Smooth muscle cell (in vitro differentiated cells): ENCODE data around the gene TEX48. TPM values are rescaled to one million over a fixed set of nuclear protein-coding genes. Genes with fewer than 3 reads are reported as not detected.

ENCODE experiments used
- DNase-seq: peaks from one replicate; lab custom pipeline; 2025; ENCODE audit not compliant: unreplicated experiment; lab: John Stamatoyannopoulos, UW
- H2AFZ ChIP-seq: fragments of 200-600 bp; sonication (generic); 2 replicates; pipeline ENCODE4 v1.6.0; 2016; ENCODE audit warnings: antibody characterized with exemption, low read depth, mild to moderate bottlenecking
- H3F3A ChIP-seq: fragments of 200-600 bp; sonication (generic); 2 replicates; pipeline ENCODE4 v1.6.0; 2017; ENCODE audit warnings: antibody characterized with exemption, low read depth
- H3K27ac ChIP-seq: fragments of 200-600 bp; sonication (generic); 2 replicates; pipeline ENCODE4 v1.5.1; 2016; ENCODE audit warnings: low read depth, mild to moderate bottlenecking
- H3K27me3 ChIP-seq: fragments of 200-600 bp; sonication (generic); 2 replicates; pipeline ENCODE4 v1.6.1; 2016; ENCODE audit warnings: low read depth, mild to moderate bottlenecking
- H3K36me3 ChIP-seq: fragments of 200-600 bp; sonication (generic); 2 replicates; pipeline ENCODE4 v1.5.1; 2016; ENCODE audit warnings: low read depth
- H3K4me1 ChIP-seq: fragments of 200-600 bp; sonication (generic); 2 replicates; pipeline ENCODE4 v1.5.1; 2016; ENCODE audit warnings: low read depth
- H3K4me2 ChIP-seq: fragments of 200-600 bp; sonication (generic); 2 replicates; pipeline ENCODE4 v1.6.0; 2016; ENCODE audit warnings: mild to moderate bottlenecking
- H3K4me3 ChIP-seq: fragments of 200-600 bp; sonication (generic); 2 replicates; pipeline ENCODE4 v1.5.1; 2016; ENCODE audit warnings: mild to moderate bottlenecking
- H3K79me2 ChIP-seq: fragments of 200-600 bp; sonication (generic); 2 replicates; pipeline ENCODE4 v1.6.0; 2016; ENCODE audit warnings: low read depth, mild to moderate bottlenecking
- H3K9ac ChIP-seq: fragments of 200-600 bp; sonication (generic); 2 replicates; pipeline ENCODE4 v1.6.0; 2016; ENCODE audit warnings: low read depth
- H3K9me3 ChIP-seq: fragments of 200-600 bp; sonication (generic); replicated peaks from 2 replicates; pipeline ENCODE4 v1.5.1; 2016; ENCODE audit warnings: low read depth
- H4K20me1 ChIP-seq: fragments of 200-600 bp; sonication (generic); 2 replicates; pipeline ENCODE4 v1.6.0; 2016; ENCODE audit warnings: low read depth
- CTCF ChIP-seq: fragments of 200-600 bp; sonication (generic); IDR thresholded peaks from 2 replicates; pipeline ENCODE4 v1.5.1; 2017; ENCODE audit warnings: borderline replicate concordance, mild to moderate bottlenecking, antibody characterized with exemption; ENCODE audit not compliant: insufficient read depth, poor library complexity, severe bottlenecking
- WGBS: methylation state at CpG from one replicate; pipeline ENCODE4 v1.1.7; 2016; ENCODE audit warnings: low lambda C conversion rate; 5-methylcytosine and 5-hydroxymethylcytosine counted together
- polyA plus RNA-seq: library from polyadenylated mRNA; unstranded; fragments of >200 nt; fragmentation: Nextera tagmentation; extraction: Ambion mirVana; gene quantifications from 2 replicates; pipeline ENCODE4 v1.2.1, GENCODE V29; 2016
- total RNA-seq: library from RNA; depleted of rRNA; stranded (reverse); fragments of >200 nt; gene quantifications from 2 replicates; pipeline ENCODE4 v1.2.3, GENCODE V29; 2014

The TEX48 gene
- total and polyA plus RNA-seq, 2 experiments from 2014 or later, result not detected

DNA sequence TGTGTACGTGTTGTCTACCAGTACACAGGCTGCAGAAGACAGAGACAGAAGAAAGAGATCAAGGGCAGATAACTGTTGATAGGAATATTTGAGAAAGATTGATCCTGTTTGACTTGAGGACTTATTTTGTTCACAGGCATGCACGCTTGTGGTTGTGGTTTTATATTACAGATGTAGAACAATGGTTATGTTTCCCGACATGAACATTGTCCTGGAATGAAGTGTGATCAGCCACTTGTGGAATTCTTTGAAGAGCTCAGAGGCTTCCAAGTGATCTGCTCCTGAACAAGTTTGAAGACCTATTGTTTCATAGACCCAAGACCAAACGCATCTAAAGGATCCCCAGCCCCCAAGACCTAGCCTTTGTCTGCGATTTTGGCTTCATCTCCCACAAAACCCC is 38.1 kb downstream of the TEX48 start:
- 96% methylated on average over 5 of the region's 5 CpGs for WGBS

DNA sequence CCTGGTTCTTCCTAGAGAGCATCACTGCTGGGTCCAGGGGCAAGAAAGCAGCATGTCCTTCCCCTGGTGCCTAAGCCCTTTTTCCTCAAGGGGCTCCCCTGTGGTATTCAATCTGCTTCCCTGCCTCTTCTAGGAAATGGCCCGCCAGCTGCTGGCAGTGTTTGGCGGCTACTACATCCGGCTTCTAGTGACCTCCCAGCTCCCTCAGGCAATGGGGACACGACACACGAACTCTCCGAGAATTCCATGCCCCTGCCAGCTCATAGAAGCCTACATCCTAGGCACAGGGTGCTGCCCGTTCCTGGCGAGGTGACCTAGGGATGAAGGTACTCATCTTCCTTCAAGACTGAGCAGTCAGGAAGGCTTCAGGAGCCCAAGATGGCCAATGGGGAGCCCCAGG is 39.0 kb downstream of the TEX48 start:
- no peak overlapping the region for H2AFZ ChIP-seq
- WGBS, result 98% methylated on average over 8 of the region's 8 CpGs
- no peak for TF ChIP-seq CTCF

More for the DNA sequence above, 38.1 kb downstream of the TEX48 start:
- no peak overlapping the region for H3K27ac ChIP-seq
- no peak overlapping the region for H2AFZ ChIP-seq
- H3K4me3 ChIP-seq, result no peak overlapping the region
- H3K79me2 ChIP-seq, result no peaks in the 10 kb centered on the region
- H3K36me3 ChIP-seq, result peaks cover 5% of the 10 kb centered on the region
- no peaks in the 10 kb centered on the region for H3K27me3 ChIP-seq
- no peaks in the 10 kb centered on the region for H3K9me3 ChIP-seq
- no peaks in the 10 kb centered on the region for H3K4me1 ChIP-seq
- no peak for TF ChIP-seq CTCF
- DNase-seq, result no peak
- no peak overlapping the region for H3K9ac ChIP-seq
- no peak overlapping the region for H3K4me2 ChIP-seq
- H4K20me1 ChIP-seq, result no peaks in the 10 kb centered on the region
- no peaks in the 10 kb centered on the region for H3F3A ChIP-seq

DNA sequence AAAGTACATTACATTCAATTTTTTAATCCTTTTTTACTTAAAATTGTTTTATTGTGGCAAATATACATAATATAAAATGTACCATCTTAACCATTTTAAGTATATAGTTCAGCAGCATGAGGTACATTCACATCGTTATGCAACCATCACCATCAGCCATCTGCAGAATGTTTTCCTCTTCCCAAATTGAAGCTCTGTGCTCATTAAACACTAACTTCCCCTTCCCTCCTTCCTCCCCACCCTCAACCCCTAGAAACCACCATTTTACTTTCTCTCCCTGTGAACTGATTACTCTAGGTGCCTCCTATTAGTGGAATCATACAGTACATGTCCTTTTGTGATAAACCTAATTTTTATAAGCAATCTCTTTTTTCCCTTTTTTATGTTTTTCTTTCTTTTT is 40.0 kb downstream of the TEX48 start:
- Histone ChIP-seq H2AFZ (no peak overlapping the region), H3F3A (no peaks in the 10 kb centered on the region), H3K36me3 (peaks cover 5% of the 10 kb centered on the region), H3K79me2 (no peaks in the 10 kb centered on the region), H3K9ac (no peak overlapping the region), H3K9me3 (no peaks in the 10 kb centered on the region), H3K4me2 (no peak overlapping the region), H3K4me1 (no peaks in the 10 kb centered on the region), H3K27me3 (no peaks in the 10 kb centered on the region), H4K20me1 (no peaks in the 10 kb centered on the region), H3K27ac (no peak overlapping the region), H3K4me3 (no peak overlapping the region)
- 100% methylated on average over 1 of the region's 1 CpG for WGBS
- DNase-seq, result no peak
- no peak for TF ChIP-seq CTCF

More for the DNA sequence above, 39.0 kb downstream of the TEX48 start:
- no peak overlapping the region for H3K9ac ChIP-seq
- H3K27ac ChIP-seq, result no peak overlapping the region
- no peaks in the 10 kb centered on the region for H4K20me1 ChIP-seq
- H3K36me3 ChIP-seq, result peaks cover 5% of the 10 kb centered on the region
- DNase-seq, result no peak
- H3K79me2 ChIP-seq, result no peaks in the 10 kb centered on the region
- H3K9me3 ChIP-seq, result no peaks in the 10 kb centered on the region
- H3K27me3 ChIP-seq, result no peaks in the 10 kb centered on the region
- no peak overlapping the region for H3K4me3 ChIP-seq
- no peaks in the 10 kb centered on the region for H3K4me1 ChIP-seq
- H3F3A ChIP-seq, result no peaks in the 10 kb centered on the region
- no peak overlapping the region for H3K4me2 ChIP-seq

DNA sequence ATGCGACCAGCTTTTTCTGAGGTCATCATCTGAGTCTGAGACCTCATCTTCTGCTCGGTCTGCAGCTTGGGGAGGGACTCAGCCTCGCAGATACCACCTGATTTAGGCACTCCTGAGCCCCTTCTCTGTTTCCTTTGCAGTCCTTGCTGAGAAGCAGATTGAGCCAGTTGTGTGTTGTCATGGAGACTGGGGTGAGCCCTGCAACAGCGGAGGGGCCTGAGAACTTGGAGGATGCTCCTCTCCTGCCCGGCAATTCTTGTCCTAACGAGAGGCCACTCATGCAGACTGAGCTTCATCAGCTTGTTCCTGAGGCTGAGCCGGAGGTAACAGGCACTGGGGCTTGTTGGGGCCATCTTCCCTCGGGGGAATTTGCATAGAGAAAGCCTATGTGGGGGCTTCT is 43.6 kb downstream of the TEX48 start:
- DNase-seq, result no peak
- WGBS, result 94% methylated on average over 8 of the region's 8 CpGs
- H3K4me1 ChIP-seq, result no peaks in the 10 kb centered on the region
- H3K9me3 ChIP-seq, result no peaks in the 10 kb centered on the region
- H3K27me3 ChIP-seq, result no peaks in the 10 kb centered on the region
- no peak overlapping the region for H2AFZ ChIP-seq
- no peaks in the 10 kb centered on the region for H3K36me3 ChIP-seq
- no peaks in the 10 kb centered on the region for H3F3A ChIP-seq
- H3K4me3 ChIP-seq, result no peak overlapping the region
- no peaks in the 10 kb centered on the region for H3K79me2 ChIP-seq
- TF ChIP-seq CTCF, result no peak
- no peak overlapping the region for H3K27ac ChIP-seq
- no peak overlapping the region for H3K9ac ChIP-seq
- H3K4me2 ChIP-seq, result no peak overlapping the region
- H4K20me1 ChIP-seq, result no peaks in the 10 kb centered on the region
